DOHH2 (cell line): ENCODE data around the gene ZFP1.

Experiments used
- CTCF ChIP-seq: fragments of 200-600 bp; sonication (generic); IDR thresholded peaks from one replicate; pipeline ENCODE4 v1.5.1; 2014; ENCODE audit warnings: antibody characterized with exemption, mild to moderate bottlenecking, low read depth, low read length; ENCODE audit not compliant: poor library complexity, severe bottlenecking
- EZH2phosphoT487 ChIP-seq: fragments of 200-600 bp; sonication (generic); IDR thresholded peaks from 2 replicates; pipeline ENCODE4 v1.6.1; 2017; ENCODE audit warnings: borderline replicate concordance, mild to moderate bottlenecking, antibody characterized with exemption, low read length, moderate library complexity, mixed read lengths

- TF ChIP-seq CTCF (no peak), EZH2phosphoT487 (no peak)
Measured at GRCh38 chr16:75206749-75207451, 58.6 kb downstream of the ZFP1 start, which contains the start of gene CTRB2.
